ENCODE data around the gene ATF6B. TPM values are rescaled to one million over a fixed set of nuclear protein-coding genes. Genes with fewer than 3 reads are reported as not detected.

The ATF6B gene
- total and polyA plus RNA-seq, 2 of the 8 experiments (the other 6 are each of a cell fraction or from before 2014, with no cell fraction given), result 38.1 to 42.2 TPM

- Histone ChIP-seq H4K91ac (replicated peaks; ENCODE audit: insufficient read length, low read length) (no peak overlapping the region), H3K36me3 (ENCODE audit: control insufficient read depth in 2 of 4, insufficient read depth in 4 of 4, low read length in 3 of 4) (no peaks in the 10 kb centered on the region), H2BK5ac (ENCODE audit: low read depth, low read length) (no peak overlapping the region), H3K79me1 (ENCODE audit: low read depth, low read length) (no peaks in the 10 kb centered on the region), H3K9ac (replicated peaks in 1 of 4; ENCODE audit: extremely low read depth in 1 of 4, low read depth in 3 of 4, low read length in 3 of 4) (no peak overlapping the region), H3K14ac (ENCODE audit: insufficient read length) (no peak overlapping the region), H2BK120ac (replicated peaks; ENCODE audit: low read depth, low read length) (no peak overlapping the region), H3K56ac (replicated peaks; ENCODE audit: insufficient read length, low read depth, low read length) (no peak overlapping the region), H3K9me3 (ENCODE audit: insufficient read depth in 2 of 2, low read depth in 1 of 2, low read length in 1 of 2) (no peaks in the 10 kb centered on the region), H4K8ac (ENCODE audit: extremely low read depth, insufficient read depth, low read length) (no peak overlapping the region; the same call in 1 of the 2 replicates), H4K20me1 (replicated peaks in 1 of 2; ENCODE audit: control insufficient read depth in 1 of 2, insufficient read depth in 2 of 2, low read length in 2 of 2) (no peaks in the 10 kb centered on the region), H3K4ac (replicated peaks; ENCODE audit: insufficient read length, low read depth, low read length) (no peak overlapping the region), H3K27me3 (replicated peaks in 1 of 4; ENCODE audit: control insufficient read depth in 3 of 4, extremely low read depth in 1 of 4, insufficient read depth in 3 of 4, low read length in 3 of 4) (peaks cover 0 to 7% (median 1%) of the 10 kb centered on the region in 4 experiments; a peak in 2 of 7 replicates), H3K4me1 (replicated peaks in 1 of 4; ENCODE audit: control insufficient read depth in 3 of 4, insufficient read depth in 4 of 4, low read length in 3 of 4) (no peaks in the 10 kb centered on the region), H2BK12ac (ENCODE audit: low read depth, low read length) (no peak overlapping the region), H2AFZ (ENCODE audit: low read length) (no peak overlapping the region), H3K23ac (ENCODE audit: insufficient read length) (no peak overlapping the region), H3K4me2 (ENCODE audit: insufficient read depth in 1 of 2, low read depth in 2 of 2, low read length in 2 of 2) (no peak overlapping the region; a peak in 1 of 4 replicates), H3K27ac (ENCODE audit: low read depth, low read length) (no peak overlapping the region), H3K4me3 (ENCODE audit: extremely low read depth in 1 of 4, insufficient read depth in 2 of 4, low read depth in 3 of 4, low read length in 4 of 4) (no peak overlapping the region), H2BK20ac (ENCODE audit: low read length) (no peak overlapping the region), H3K79me2 (ENCODE audit: control insufficient read depth in 1 of 2, insufficient read depth in 2 of 2, low read length in 2 of 2) (no peaks in the 10 kb centered on the region), H4K5ac (ENCODE audit: insufficient read length, low read depth, low read length) (no peak overlapping the region), H2BK15ac (ENCODE audit: low read length) (no peak overlapping the region), H2AK5ac (ENCODE audit: low read depth, low read length) (no peak overlapping the region), H3K23me2 (ENCODE audit: low read depth, low read length) (no peaks in the 10 kb centered on the region), H3K18ac (ENCODE audit: extremely low read depth, low read length) (no peak overlapping the region; the same call in 1 of the 2 replicates)
- 94% methylated on average over 3 of the region's 3 CpGs; no CpG with 5 or more reads in 1 of the 2 experiments for WGBS, 2 experiments (ENCODE audit: extremely low coverage in 1 of 2, insufficient coverage in 1 of 2, insufficient read length in 1 of 2, insufficient replicate concordance in 2 of 2, low coverage in 1 of 2, low lambda C conversion rate in 2 of 2, missing lambda C conversion rate in 1 of 2)
- ChIA-PET CTCF (ENCODE audit: partially characterized antibody) (interaction anchor here (0.7 to 9.3 kb wide), 13 partner anchors 9 to 209 kb away, joined by 3 to 63 read pairs (median 7); partner anchors contain the start of genes ATF6B and TNXB), POLR2A (ENCODE audit: partially characterized antibody) (interaction anchor here (0.8 to 1.2 kb wide), 3 partner anchors 13 to 79 kb away, joined by 3 to 4 read pairs (median 4); no protein-coding TSS in a partner anchor)
- no peak for FAIRE-seq
- DNase-seq (ENCODE audit: low read depth in 1 of 2, low spot score in 2 of 2), result no peak
- TF ChIP-seq HDAC6 (IDR thresholded peaks at IDR 0.05; ENCODE audit: low read depth, low read length), result no peak
- no peak for TF ChIP-seq PHF8 (conservative IDR thresholded peaks at IDR 0.05; ENCODE audit: low read depth, low read length)
- TF ChIP-seq SIRT6 (IDR thresholded peaks at IDR 0.05; ENCODE audit: low read length), result no peak
- no peak for TF ChIP-seq YY1 (IDR thresholded peaks at IDR 0.05; ENCODE audit: low read depth, low read length)
- no peak for TF ChIP-seq TBP (IDR thresholded peaks at IDR 0.05; ENCODE audit: low read depth, low read length)
- TF ChIP-seq RXRA (IDR thresholded peaks at IDR 0.05; ENCODE audit: insufficient read depth, low read depth, low read length), result no peak
- no peak for TF ChIP-seq BRCA1 (IDR thresholded peaks at IDR 0.05; ENCODE audit: low read depth, low read length)
- no peak for TF ChIP-seq RNF2 (IDR thresholded peaks at IDR 0.05; ENCODE audit: borderline replicate concordance, low read depth, low read length, missing control alignments, poor library complexity, severe bottlenecking)
- TF ChIP-seq SP4 (IDR thresholded peaks at IDR 0.05; ENCODE audit: low read length), result no peak
- TF ChIP-seq RAD21 (IDR thresholded peaks at IDR 0.05 in 1 of 2, conservative IDR thresholded peaks at IDR 0.05 in 1 of 2; ENCODE audit: low read depth in 2 of 2, low read length in 2 of 2), result no peak
- TF ChIP-seq NANOG (IDR thresholded peaks at IDR 0.05; ENCODE audit: insufficient read depth, low read depth, low read length, poor library complexity, severe bottlenecking), result no peak
- no peak for TF ChIP-seq SAP30 (IDR thresholded peaks at IDR 0.05; ENCODE audit: insufficient read depth, insufficient replicate concordance, low read length)
- TF ChIP-seq MAX (IDR thresholded peaks at IDR 0.05), result no peak
Observed at GRCh38 chr6:32097364-32097763, 30.7 kb downstream of the ATF6B start.

All from H1 (cell line).